Uterus (tissue), 2 donors: ENCODE measurements around the gene TSPAN6.

Experiments used
- POLR2A ChIP-seq, 2 donors: fragments of 450-650 bp; IDR thresholded peaks; one replicate each; pipeline ENCODE4 v1.6.1; 2016; ENCODE audit warnings: antibody characterized with exemption in 2 of 2, mild to moderate bottlenecking in 1 of 2, moderate library complexity in 1 of 2
- TF ChIP-seq, protein P1 (sequence below), 4 experiments: fragments of 200-600 bp in 2 of 4; fragments of 450-650 bp in 2 of 4; sonication (generic) in 2 of 4; IDR thresholded peaks; one replicate each; pipeline ENCODE4 v1.5.1; 2016 to 2019; ENCODE audit warnings: antibody characterized with exemption in 4 of 4, mild to moderate bottlenecking in 2 of 4, moderate library complexity in 1 of 4

DNA sequence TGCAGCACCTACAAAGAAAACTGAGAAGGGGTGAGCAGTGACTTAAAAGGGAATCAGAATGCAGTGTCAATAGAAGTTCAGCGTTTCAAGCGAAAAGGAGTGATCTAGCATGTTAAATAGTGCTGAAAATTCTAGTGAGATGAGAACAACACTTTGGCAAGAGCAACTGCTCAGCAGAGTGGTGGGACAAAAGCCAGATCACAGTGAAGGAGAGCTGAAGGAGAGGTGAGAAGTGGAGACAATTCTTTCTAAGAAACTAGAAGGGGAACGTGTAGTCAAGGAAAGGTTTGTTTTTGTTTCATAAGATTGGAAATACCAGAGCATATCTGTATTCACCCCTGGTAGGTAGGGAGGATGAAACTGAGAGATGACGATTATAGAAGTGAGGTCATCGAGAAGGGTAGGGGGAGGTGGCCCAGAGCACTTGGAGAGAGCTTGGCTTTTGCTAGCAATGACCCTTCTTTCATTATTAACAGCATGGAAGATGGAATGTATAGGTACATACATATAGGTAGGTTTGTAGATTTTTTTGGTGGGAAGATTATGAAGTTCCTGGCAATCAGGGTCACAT, 41.1 kb upstream of the TSPAN6 start:
- TF ChIP-seq, protein P1, sequence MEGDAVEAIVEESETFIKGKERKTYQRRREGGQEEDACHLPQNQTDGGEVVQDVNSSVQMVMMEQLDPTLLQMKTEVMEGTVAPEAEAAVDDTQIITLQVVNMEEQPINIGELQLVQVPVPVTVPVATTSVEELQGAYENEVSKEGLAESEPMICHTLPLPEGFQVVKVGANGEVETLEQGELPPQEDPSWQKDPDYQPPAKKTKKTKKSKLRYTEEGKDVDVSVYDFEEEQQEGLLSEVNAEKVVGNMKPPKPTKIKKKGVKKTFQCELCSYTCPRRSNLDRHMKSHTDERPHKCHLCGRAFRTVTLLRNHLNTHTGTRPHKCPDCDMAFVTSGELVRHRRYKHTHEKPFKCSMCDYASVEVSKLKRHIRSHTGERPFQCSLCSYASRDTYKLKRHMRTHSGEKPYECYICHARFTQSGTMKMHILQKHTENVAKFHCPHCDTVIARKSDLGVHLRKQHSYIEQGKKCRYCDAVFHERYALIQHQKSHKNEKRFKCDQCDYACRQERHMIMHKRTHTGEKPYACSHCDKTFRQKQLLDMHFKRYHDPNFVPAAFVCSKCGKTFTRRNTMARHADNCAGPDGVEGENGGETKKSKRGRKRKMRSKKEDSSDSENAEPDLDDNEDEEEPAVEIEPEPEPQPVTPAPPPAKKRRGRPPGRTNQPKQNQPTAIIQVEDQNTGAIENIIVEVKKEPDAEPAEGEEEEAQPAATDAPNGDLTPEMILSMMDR (IDR thresholded peaks at IDR 0.05) = no peak
- no peak for TF ChIP-seq POLR2A (IDR thresholded peaks at IDR 0.05)
